GM21423 (cell line): Measurements from ENCODE around the gene TDRD10.
"Not testable (repeated sequence)": the region's sequence is repeated elsewhere in the genome, so short reads cannot be mapped to it uniquely, and the experiment has no call there.

Source experiments
- ATAC-seq: cut with Tn5 transposase; IDR thresholded peaks from one replicate; pipeline ENCODE4 v1.9.1; 2021; ENCODE audit warnings: mild to moderate bottlenecking, moderate library complexity; ENCODE audit not compliant: unreplicated experiment

The TDRD10 gene

GRCh38 chr1:154512760-154513159 lies 10.7 kb downstream of the TDRD10 start:
- no peak for ATAC-seq

GRCh38 chr1:154514066-154514553 lies 12.1 kb downstream of the TDRD10 start:
- ATAC-seq: no peak

- ATAC-seq: no peak
Observed at GRCh38 chr1:154517661-154518060, 15.6 kb downstream of the TDRD10 start.

GRCh38 chr1:154519591-154519991 lies 17.6 kb downstream of the TDRD10 start:
- no peak for ATAC-seq

DNA sequence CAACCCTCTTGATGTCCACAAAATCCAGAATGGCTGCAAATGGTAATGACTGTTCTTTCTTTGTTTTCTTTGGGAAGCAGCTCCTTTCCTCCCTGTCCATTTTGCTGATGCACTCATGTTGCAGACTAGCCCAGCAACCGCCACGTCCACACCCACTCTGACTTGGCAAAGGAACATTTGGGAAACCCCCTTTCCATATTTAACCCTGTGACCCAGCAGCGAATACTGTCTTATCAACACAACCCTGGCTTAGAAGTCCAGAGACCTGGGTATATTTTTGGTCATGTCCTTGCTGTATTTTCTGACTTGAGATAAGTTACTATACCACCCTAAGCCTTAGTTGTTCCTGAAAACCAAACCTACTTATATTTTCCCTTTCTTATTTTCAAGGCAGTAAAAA lies 18.3 kb downstream of the TDRD10 start:
- ATAC-seq: no peak

GRCh38 chr1:154521695-154522094 lies 19.7 kb downstream of the TDRD10 start:
- ATAC-seq: no peak

DNA sequence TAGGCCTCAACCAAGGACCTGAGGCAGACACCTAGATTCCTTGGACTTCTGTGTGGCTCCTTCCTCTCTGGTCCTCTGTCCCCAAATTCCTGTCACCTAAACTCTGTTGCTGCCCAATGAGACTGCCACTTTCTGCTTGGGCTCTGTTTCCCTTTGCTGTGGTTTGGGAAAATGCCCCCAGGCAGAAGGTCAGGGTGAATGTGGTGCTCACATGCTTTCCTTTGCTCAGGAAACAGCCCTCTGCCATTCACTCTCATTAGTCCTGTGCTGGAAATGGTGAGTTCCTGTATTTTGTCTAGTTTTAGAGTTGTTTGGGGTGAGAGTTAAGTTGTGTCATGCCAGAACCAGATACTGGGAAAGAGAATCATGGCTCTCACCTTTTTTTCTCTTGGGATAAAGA lies 22.9 kb downstream of the TDRD10 start:
- ATAC-seq: no peak

- ATAC-seq: no peak
Observed at GRCh38 chr1:154527192-154527591, 25.2 kb downstream of the TDRD10 start.

DNA sequence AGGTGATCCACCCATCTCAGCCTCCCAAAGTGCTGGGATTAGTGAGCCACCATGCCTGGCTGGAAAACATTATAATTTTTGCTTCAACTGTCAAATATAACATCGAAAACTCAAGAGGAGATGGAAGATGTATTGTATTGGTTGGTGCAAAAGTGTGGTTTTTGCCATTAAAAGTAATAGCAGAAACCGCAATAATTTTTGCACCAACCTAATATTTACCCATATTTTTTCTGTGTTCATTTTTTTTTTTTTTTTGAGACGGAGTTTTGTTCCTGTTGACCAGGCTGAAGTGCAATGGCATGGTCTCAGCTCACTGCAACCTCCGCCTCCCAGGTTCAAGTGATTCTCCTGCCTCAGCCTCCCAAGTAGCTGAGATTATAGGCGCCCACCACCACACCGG lies 27.3 kb downstream of the TDRD10 start:
- ATAC-seq: no peak

- not testable (repeated sequence) for ATAC-seq
Observed at GRCh38 chr1:154531950-154532349, 29.9 kb downstream of the TDRD10 start.

GRCh38 chr1:154533952-154534844 lies 32.2 kb downstream of the TDRD10 start:
- no peak for ATAC-seq

- no peak for ATAC-seq
Observed at GRCh38 chr1:154536570-154536969, 34.6 kb downstream of the TDRD10 start.

- no peak for ATAC-seq
Observed at GRCh38 chr1:154539486-154540483, 37.8 kb downstream of the TDRD10 start.

DNA sequence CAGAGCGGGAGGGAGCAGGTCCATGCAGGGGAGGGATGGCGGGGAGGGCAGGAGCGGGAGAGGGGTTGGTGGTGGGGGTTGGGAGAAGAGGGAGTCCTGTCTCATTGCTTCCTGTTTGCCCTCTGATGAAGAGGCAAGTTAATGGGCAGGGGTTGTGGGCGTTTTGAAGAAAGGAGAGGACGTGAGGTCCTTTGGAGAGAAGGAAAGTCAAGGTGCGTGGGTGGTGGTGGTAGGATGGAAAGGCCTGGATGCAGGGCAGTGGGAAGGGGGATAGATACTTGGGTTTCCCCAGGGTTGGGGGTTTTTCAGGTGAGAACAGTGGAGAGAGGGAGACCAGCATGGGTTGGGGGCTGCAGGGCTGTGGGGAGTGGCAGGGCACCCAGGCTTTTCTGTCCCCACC lies 39.2 kb downstream of the TDRD10 start:
- ATAC-seq: no peak

DNA sequence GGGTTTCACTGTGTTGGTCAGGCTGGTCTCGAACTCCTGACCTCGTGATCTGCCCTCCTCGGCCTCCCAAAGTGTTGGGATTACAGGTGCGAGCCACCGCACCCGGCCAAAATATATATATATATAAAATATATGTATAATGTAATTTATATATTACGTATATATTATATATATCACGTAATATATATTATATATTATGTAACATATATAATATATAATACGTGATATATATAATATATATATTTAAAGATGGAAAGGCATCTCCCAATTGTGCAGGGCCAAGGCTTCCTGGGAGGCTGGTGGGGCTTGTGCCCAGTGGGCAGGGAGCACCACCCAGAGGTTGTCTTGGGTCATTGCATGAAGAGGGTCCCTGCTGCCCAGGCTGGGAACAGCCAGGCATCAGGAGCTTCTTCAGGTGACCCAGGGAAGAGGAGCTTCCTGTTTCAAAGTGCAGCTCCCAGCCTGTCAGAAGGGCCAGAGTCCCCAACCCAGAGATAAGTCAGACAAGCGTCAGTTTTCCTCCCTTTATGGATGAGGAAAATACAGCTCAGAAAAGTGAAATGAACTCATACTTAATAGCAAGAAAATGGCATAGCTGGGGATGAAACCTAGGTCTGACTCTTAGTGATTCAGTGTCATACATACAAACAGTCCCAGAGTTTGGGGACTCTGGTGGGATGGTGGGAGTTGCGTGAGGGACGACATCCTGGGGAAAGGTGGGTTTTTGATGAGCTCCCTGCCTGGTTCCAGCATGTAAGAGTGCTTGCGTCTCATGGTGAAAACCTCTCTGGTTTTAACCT lies 44.4 kb downstream of the TDRD10 start:
- ATAC-seq: no peak

DNA sequence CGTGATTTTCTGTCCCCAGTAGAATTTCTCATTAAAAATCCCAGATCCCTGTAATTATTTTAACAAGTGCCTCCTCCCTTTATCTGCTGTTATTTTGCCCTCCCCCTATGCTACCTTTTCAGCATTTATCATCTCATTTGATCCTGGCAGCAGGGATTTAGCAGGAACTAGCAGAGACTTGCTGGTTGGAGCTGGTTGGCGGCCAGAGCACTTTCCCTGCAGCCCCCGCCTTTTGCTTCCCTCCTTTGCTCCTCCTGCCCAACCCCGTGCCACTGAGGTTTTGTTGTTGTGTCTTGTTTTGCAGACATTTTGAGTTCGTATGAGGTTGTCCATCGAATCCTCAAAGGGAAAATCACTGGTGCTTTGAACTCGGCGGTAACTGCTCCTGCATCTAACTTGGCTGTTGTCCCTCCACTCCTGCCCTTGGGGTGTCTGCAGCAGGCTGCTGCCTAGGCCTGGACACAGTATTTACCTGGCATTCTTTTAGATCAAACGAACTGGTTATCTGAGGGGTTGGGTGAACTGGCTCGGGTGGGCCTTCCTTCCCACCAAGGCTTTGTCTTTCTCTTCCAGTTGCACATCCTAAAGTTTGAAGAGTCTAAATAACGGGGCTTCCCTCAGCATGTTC lies 45.2 kb downstream of the TDRD10 start:
- ATAC-seq: no peak

DNA sequence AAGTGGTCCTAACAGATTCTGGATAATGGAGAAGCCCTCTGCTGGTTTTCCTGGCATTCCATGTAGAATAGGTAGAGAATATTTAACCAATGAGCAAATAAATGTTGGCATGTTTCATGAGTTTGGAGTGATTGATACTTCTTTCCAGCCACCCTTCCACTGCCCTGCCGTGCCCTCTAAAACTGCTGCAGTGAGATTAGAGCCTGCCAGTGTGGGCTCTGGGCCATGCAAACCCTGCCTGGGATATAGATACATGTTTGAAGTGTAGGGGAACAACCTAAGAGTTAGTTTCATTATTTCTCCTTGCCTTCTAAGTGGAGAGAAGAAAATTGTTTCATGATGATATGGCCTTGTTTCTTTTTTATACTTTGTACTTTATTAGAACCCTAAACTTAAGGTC lies 46.0 kb downstream of the TDRD10 start:
- ATAC-seq: no peak

DNA sequence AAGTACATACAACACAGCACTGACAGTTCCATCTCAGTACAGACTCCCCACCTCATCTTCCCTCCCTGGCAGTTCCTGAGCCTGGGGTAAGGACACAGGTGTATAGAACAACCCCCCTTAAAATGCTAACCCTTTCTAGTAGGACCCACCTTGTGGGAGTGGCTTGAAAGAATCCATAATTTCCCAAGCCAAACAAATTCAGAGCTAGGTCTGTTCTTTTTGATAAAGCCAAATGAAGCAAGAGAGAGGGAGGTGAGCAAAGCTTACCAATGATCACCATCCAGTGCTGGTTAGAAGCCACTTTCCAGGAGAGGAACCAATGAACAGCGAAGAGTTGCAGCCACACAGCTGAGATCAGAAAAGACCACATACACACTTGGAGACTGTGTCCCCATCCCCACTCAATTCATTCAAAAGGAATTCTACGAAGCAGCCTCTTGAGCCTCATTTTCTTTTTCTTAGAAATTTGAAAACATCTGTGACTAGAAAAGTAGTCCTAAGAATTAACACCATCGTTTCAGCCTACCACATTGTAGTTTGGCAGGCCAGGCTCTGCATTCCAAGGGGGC lies 47.3 kb downstream of the TDRD10 start:
- no peak for ATAC-seq

GRCh38 chr1:154550070-154550469 lies 48.1 kb downstream of the TDRD10 start:
- no peak for ATAC-seq

DNA sequence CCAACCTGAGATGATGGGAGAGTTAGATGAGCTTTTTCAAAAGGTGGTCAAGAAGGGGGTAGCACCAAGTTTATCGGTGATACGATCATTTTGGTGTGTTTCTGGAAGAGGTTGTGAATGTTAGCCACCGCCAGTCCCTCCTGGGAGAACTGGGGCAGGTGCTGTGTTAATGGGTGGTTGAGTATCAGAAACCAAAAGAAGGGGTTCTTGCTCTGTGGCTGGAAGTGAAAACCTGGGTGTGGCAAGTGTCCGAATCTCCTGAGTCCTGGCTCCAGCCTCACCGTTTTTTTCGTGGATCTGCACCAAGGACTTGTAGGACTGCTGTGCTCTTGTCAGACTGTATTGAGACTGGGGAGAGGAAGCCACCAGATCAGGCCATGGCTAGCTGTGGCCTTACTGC lies 48.6 kb downstream of the TDRD10 start:
- ATAC-seq: no peak
